Caco-2 (cell line): ENCODE results near the gene HADHA. TPM values are rescaled to one million over a fixed set of nuclear protein-coding genes. Genes with fewer than 3 reads are reported as not detected.

Source experiments
- BruUV-seq: library from RNA; stranded (reverse); fragments of 400-500 nt; replicated peaks from 2 replicates; lab custom pipeline; 2021; lab: Mats Ljungman, UMichigan
- CTCF ChIA-PET: fragments of 300-600 bp; sonication (Branson Sonifier 250); formaldehyde crosslinking; loops from one replicate; lab custom pipeline; 2022; ENCODE audit warnings: antibody characterized with exemption; lab: Charles Lee
- POLR2A ChIA-PET: fragments of 300-600 bp; sonication (Branson Sonifier 250); formaldehyde crosslinking; loops from one replicate; lab custom pipeline; 2022; ENCODE audit warnings: antibody characterized with exemption; lab: Charles Lee
- DNase-seq, 2 experiments: peaks; one replicate each; pipeline versions ENCODE4 v3.0.0 to v3.0.0-alpha.2; 2020 to 2022
- H3K27me3 ChIP-seq: replicated peaks from 2 replicates; pipeline ENCODE4 v1.6.0; 2011; ENCODE audit warnings: low read length; ENCODE audit not compliant: control insufficient read depth, insufficient read depth
- H3K36me3 ChIP-seq: 2 replicates; pipeline ENCODE4 v1.5.1; 2011; ENCODE audit warnings: low read length; ENCODE audit not compliant: control insufficient read depth, insufficient read depth
- H3K4me1 ChIP-seq: fragments of 250-450 bp; sonication (Bioruptor Pico); 2 replicates; pipeline ENCODE4 v1.5.1; 2020; ENCODE audit warnings: mild to moderate bottlenecking
- H3K4me3 ChIP-seq: 2 replicates; pipeline ENCODE4 v1.5.1; 2011; ENCODE audit warnings: low read depth, mild to moderate bottlenecking, control low read depth, low read length
- H3K9me3 ChIP-seq: fragments of 250-450 bp; sonication (Bioruptor Pico); 2 replicates; pipeline ENCODE4 v1.5.1; 2020; ENCODE audit warnings: mild to moderate bottlenecking, moderate library complexity
- H3K27ac Mint-ChIP-seq: one replicate; pipeline ENCODE4 v1.8.0; 2022; ENCODE audit warnings: mixed read lengths; ENCODE audit not compliant: unreplicated experiment
- H3K27me3 Mint-ChIP-seq: one replicate; pipeline ENCODE4 v1.8.0; 2022; ENCODE audit warnings: mixed read lengths; ENCODE audit not compliant: insufficient read depth, unreplicated experiment
- H3K36me3 Mint-ChIP-seq: one replicate; pipeline ENCODE4 v1.8.0; 2022; ENCODE audit warnings: mild to moderate bottlenecking, mixed read lengths; ENCODE audit not compliant: insufficient read depth, unreplicated experiment
- H3K4me1 Mint-ChIP-seq: one replicate; pipeline ENCODE4 v1.8.0; 2022; ENCODE audit warnings: low read depth, mixed read lengths; ENCODE audit not compliant: unreplicated experiment
- H3K4me3 Mint-ChIP-seq: one replicate; pipeline ENCODE4 v1.8.0; 2022; ENCODE audit warnings: mild to moderate bottlenecking, moderate library complexity, mixed read lengths; ENCODE audit not compliant: unreplicated experiment
- H3K9me3 Mint-ChIP-seq: one replicate; pipeline ENCODE4 v1.8.0; 2022; ENCODE audit warnings: mixed read lengths; ENCODE audit not compliant: unreplicated experiment
- CTCF ChIP-seq, 2 experiments: fragments of 200-600 bp in 1 of 2; IDR thresholded peaks; 1 replicate in 1 of 2; 2 replicates in 1 of 2; pipeline versions ENCODE4 v1.5.1 to v1.8.0; 2011 to 2022; ENCODE audit warnings: antibody characterized with exemption in 1 of 2, control low read depth in 1 of 2, inconsistent platforms in 1 of 2, low read depth in 1 of 2, low read length in 1 of 2, mild to moderate bottlenecking in 1 of 2, moderate library complexity in 1 of 2; ENCODE audit not compliant: insufficient read depth in 1 of 2, severe bottlenecking in 1 of 2, unreplicated experiment in 1 of 2
- intact Hi-C: fragments of 100-400 bp; cut with micrococcal nuclease; formaldehyde crosslinking; loops from one replicate; pipeline ENCODE4 v1.10.0; 2022; ENCODE audit not compliant: unreplicated experiment
- total RNA-seq: library from RNA; stranded (reverse); gene quantifications from 2 replicates; pipeline ENCODE4 v1.2.3, GENCODE V29; 2022

Gene HADHA
- total RNA-seq, 1 experiment from 2014 or later = 143 TPM

- intact Hi-C loops = no loop called here
- no peaks in the 10 kb centered on the region for H3K9me3 Mint-ChIP-seq
Measured at GRCh38 chr2:26274058-26274613, 29.7 kb upstream of the HADHA start.

GRCh38 chr2:26273501-26273900, 29.1 kb upstream of the HADHA start:
- Mint-ChIP-seq H3K9me3 (no peaks in the 10 kb centered on the region), H3K36me3 (peaks cover 11% of the 10 kb centered on the region), H3K27ac (no peak overlapping the region), H3K4me3 (no peak overlapping the region), H3K4me1 (no peaks in the 10 kb centered on the region), H3K27me3 (no peaks in the 10 kb centered on the region)
- no peak for DNase-seq
- intact Hi-C loops = no loop called here
- H3K27me3 ChIP-seq = no peaks in the 10 kb centered on the region
- ChIA-PET CTCF (no interaction called here), POLR2A (no interaction called here)
- no peak overlapping the region for H3K4me3 ChIP-seq
- no peaks in the 10 kb centered on the region for H3K4me1 ChIP-seq
- H3K9me3 ChIP-seq = no peaks in the 10 kb centered on the region
- H3K36me3 ChIP-seq = no peaks in the 10 kb centered on the region; the same call in 1 of the 2 replicates
- TF ChIP-seq CTCF (IDR thresholded peaks at IDR 0.05; ENCODE audit: insufficient read depth in 1 of 2, low read depth in 1 of 2, low read length in 1 of 2, severe bottlenecking in 1 of 2, unreplicated experiment in 1 of 2) = no peak
- no TSS peak for BruUV-seq

More at GRCh38 chr2:26274058-26274613, 29.7 kb upstream of the HADHA start:
- Histone ChIP-seq H3K4me1 (no peaks in the 10 kb centered on the region), H3K9me3 (no peaks in the 10 kb centered on the region), H3K27me3 (no peaks in the 10 kb centered on the region), H3K4me3 (no peak overlapping the region), H3K36me3 (no peaks in the 10 kb centered on the region; the same call in 1 of the 2 replicates)
- TF ChIP-seq CTCF (IDR thresholded peaks at IDR 0.05; ENCODE audit: insufficient read depth in 1 of 2, low read depth in 1 of 2, low read length in 1 of 2, severe bottlenecking in 1 of 2, unreplicated experiment in 1 of 2) = no peak
- Mint-ChIP-seq H3K36me3 (peaks cover 16% of the 10 kb centered on the region), H3K27me3 (no peaks in the 10 kb centered on the region), H3K27ac (no peak overlapping the region), H3K4me3 (no peak overlapping the region), H3K4me1 (no peaks in the 10 kb centered on the region)
- POLR2A ChIA-PET = no interaction called here
- no peak for DNase-seq
- BruUV-seq = no TSS peak
- CTCF ChIA-PET = no interaction called here

- no peaks in the 10 kb centered on the region for H3K4me1 Mint-ChIP-seq
- TF ChIP-seq CTCF (IDR thresholded peaks at IDR 0.05; ENCODE audit: insufficient read depth in 1 of 2, low read depth in 1 of 2, low read length in 1 of 2, severe bottlenecking in 1 of 2, unreplicated experiment in 1 of 2) = no peak
- no TSS peak for BruUV-seq
- Histone ChIP-seq H3K27me3 (no peaks in the 10 kb centered on the region), H3K9me3 (no peaks in the 10 kb centered on the region), H3K36me3 (no peaks in the 10 kb centered on the region), H3K4me3 (no peak overlapping the region), H3K4me1 (no peaks in the 10 kb centered on the region)
- no peak for DNase-seq
- POLR2A ChIA-PET = no interaction called here
- no peak overlapping the region for H3K4me3 Mint-ChIP-seq
- intact Hi-C loops = no loop called here
- no peaks in the 10 kb centered on the region for H3K27me3 Mint-ChIP-seq
- H3K9me3 Mint-ChIP-seq = no peaks in the 10 kb centered on the region
- H3K27ac Mint-ChIP-seq = no peak overlapping the region
- CTCF ChIA-PET = no interaction called here
- H3K36me3 Mint-ChIP-seq = peaks cover 16% of the 10 kb centered on the region
Measured at GRCh38 chr2:26270373-26270772, 25.9 kb upstream of the HADHA start.
